Astrocyte (in vitro differentiated cells and primary cell): Measurements from ENCODE around the gene FAT1.

ENCODE experiments used
- EZH2 ChIP-seq: IDR thresholded peaks from 2 replicates; pipeline ENCODE4 v1.6.1; 2012; ENCODE audit warnings: mild to moderate bottlenecking, low read length, inconsistent platforms; ENCODE audit not compliant: insufficient read depth
- TF ChIP-seq, protein P1 (sequence below): IDR thresholded peaks from 2 replicates; pipeline ENCODE4 v1.5.1; 2011; ENCODE audit warnings: low read depth, mild to moderate bottlenecking, inconsistent platforms, low read length, moderate library complexity; ENCODE audit not compliant: insufficient read depth

DNA sequence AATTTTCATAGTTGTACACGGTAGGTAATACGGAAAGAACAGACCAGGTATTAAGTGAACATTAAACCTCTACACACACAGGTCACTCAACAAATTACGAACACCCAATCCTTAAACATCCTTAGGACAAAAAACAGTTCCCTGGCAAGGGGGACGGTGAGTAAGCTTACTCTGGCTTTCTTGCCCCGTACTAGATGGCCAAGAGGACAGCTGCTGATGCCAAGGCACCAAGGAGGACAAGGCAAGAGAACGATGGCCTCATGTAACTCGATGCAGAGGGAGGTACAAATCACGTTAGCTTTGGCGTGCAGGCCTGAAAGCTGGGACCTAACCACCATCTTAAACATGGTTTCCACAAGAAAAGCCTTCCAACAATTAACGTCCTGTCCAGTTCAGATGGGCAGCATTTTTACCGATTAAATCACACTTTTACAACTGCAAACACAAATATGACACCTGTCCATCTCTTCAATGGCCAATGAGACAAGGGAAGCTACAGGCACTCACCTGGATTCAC, 23.7 kb downstream of the FAT1 start:
- no peak for TF ChIP-seq EZH2
- TF ChIP-seq, protein P1, sequence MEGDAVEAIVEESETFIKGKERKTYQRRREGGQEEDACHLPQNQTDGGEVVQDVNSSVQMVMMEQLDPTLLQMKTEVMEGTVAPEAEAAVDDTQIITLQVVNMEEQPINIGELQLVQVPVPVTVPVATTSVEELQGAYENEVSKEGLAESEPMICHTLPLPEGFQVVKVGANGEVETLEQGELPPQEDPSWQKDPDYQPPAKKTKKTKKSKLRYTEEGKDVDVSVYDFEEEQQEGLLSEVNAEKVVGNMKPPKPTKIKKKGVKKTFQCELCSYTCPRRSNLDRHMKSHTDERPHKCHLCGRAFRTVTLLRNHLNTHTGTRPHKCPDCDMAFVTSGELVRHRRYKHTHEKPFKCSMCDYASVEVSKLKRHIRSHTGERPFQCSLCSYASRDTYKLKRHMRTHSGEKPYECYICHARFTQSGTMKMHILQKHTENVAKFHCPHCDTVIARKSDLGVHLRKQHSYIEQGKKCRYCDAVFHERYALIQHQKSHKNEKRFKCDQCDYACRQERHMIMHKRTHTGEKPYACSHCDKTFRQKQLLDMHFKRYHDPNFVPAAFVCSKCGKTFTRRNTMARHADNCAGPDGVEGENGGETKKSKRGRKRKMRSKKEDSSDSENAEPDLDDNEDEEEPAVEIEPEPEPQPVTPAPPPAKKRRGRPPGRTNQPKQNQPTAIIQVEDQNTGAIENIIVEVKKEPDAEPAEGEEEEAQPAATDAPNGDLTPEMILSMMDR = no peak
